Left cardiac atrium (tissue), 4 donors: ENCODE measurements around the gene TMEM187. TPM values are rescaled to one million over a fixed set of nuclear protein-coding genes. Genes with fewer than 3 reads are reported as not detected.

Experiments
- ATAC-seq, 2 donors: fragments of 200-7000 bp; cut with Tn5 transposase; one replicate each; pipeline ENCODE4 v1.9.1; 2020; ENCODE audit warnings: mild to moderate bottlenecking in 2 of 2, moderate library complexity in 2 of 2
- DNase-seq: peaks from one replicate; pipeline ENCODE4 v3.0.0-alpha.2; 2020
- intact Hi-C, 2 donors: fragments of 100-400 bp; cut with DNase I; formaldehyde crosslinking; loops; one replicate each; pipeline versions ENCODE4 v1.14.1 to v1.15.1; 2022 to 2023
- total RNA-seq, 2 donors: library from RNA; stranded (reverse); fragmentation: NEBNext Ultra II Directional; extraction: Animal tissue kit (Norgen Biotek cat#: 25700); gene quantifications; one replicate each; pipeline ENCODE4 v1.2.1, GENCODE V29; 2021
- donor health status: DM: no; HTN: yes; CAD: no.
- donor health status: DM: no; HTN: yes; CAD: no; lungs with severe emphysema.
- donor health status: DM: yes; HTN: yes; CAD: no.
- donor health status: Dilated cardiomyopathy.

Gene TMEM187
- total RNA-seq, 2 donors from 2014 or later: 7.7 to 9.2 TPM

- DNase-seq (no peak), ATAC-seq (no peak)
- intact Hi-C loops: loop anchor here in 1 of 2 donors (5.0 to 10.0 kb wide), 2 partner anchors 190 to 997 kb away; partner anchors contain the start of gene PLXNB3
Observed at GRCh38 chrX:153951683-153952372, 20.7 kb upstream of the TMEM187 start.

- no peak for ATAC-seq
- no peak for DNase-seq
- intact Hi-C loops: loop anchor here in 1 of 2 donors (5.0 to 10.0 kb wide), 2 partner anchors 190 to 998 kb away; partner anchors contain the start of gene PLXNB3
Observed at GRCh38 chrX:153952373-153953026, 20.1 kb upstream of the TMEM187 start.

- ATAC-seq: peak; percentile 70 to 80
- intact Hi-C loops: loop anchor here in 1 of 2 donors (5.0 to 10.0 kb wide), 2 partner anchors 191 to 999 kb away; partner anchors contain the start of gene PLXNB3
- peak; percentile 79 for DNase-seq
Observed at GRCh38 chrX:153953342-153953830, 19.2 kb upstream of the TMEM187 start.

GRCh38 chrX:153953892-153954557 lies 18.5 kb upstream of the TMEM187 start:
- intact Hi-C loops: loop anchor here in 1 of 2 donors (5.0 to 10.0 kb wide), 2 partner anchors 192 to 999 kb away; partner anchors contain the start of gene PLXNB3
- DNase-seq (no peak), ATAC-seq (peak in 1 of 2 donors; percentile 8)

GRCh38 chrX:153954558-153955227 lies 17.9 kb upstream of the TMEM187 start:
- no peak for DNase-seq
- ATAC-seq: no peak
- intact Hi-C loops: loop anchor here (5.0 to 10.0 kb wide), 2 partner anchors 192 to 1000 kb away; partner anchors contain the start of gene PLXNB3 (in 2 of the 2)

GRCh38 chrX:153955228-153955732 lies 17.3 kb upstream of the TMEM187 start:
- DNase-seq (no peak), ATAC-seq (no peak)
- intact Hi-C loops: loop anchor here (5.0 to 10.0 kb wide), 2 partner anchors 193 to 1000 kb away; partner anchors contain the start of gene PLXNB3 (in 1 of the 2)

- ATAC-seq (no peak), DNase-seq (no peak)
- intact Hi-C loops: loop anchor here (5.0 to 10.0 kb wide), 2 partner anchors 194 to 1001 kb away; partner anchors contain the start of gene PLXNB3 (in 1 of the 2)
Observed at GRCh38 chrX:153956044-153956907, 16.3 kb upstream of the TMEM187 start.

- ATAC-seq (no peak), DNase-seq (no peak)
- intact Hi-C loops: loop anchor here (5.0 to 10.0 kb wide), 2 partner anchors 195 to 1002 kb away; partner anchors contain the start of gene PLXNB3 (in 1 of the 2)
Observed at GRCh38 chrX:153957224-153957623, 15.3 kb upstream of the TMEM187 start.

- ATAC-seq (no peak), DNase-seq (no peak)
- intact Hi-C loops: loop anchor here (5.0 to 10.0 kb wide), 2 partner anchors 196 to 1004 kb away; partner anchors contain the start of gene PLXNB3 (in 1 of the 2)
Observed at GRCh38 chrX:153958605-153959004, 13.9 kb upstream of the TMEM187 start.

- intact Hi-C loops: loop anchor here (5.0 to 10.0 kb wide), 2 partner anchors 197 to 1005 kb away; partner anchors contain the start of gene PLXNB3 (in 1 of the 2)
- ATAC-seq: no peak
- DNase-seq: no peak
Observed at GRCh38 chrX:153959649-153960048, 12.9 kb upstream of the TMEM187 start.

GRCh38 chrX:153960077-153960476 lies 12.5 kb upstream of the TMEM187 start:
- no peak for DNase-seq
- no peak for ATAC-seq
- intact Hi-C loops: no loop called here

- DNase-seq (no peak), ATAC-seq (no peak)
- intact Hi-C loops: no loop called here
Observed at GRCh38 chrX:153960786-153961185, 11.8 kb upstream of the TMEM187 start.

- no peak for DNase-seq
- intact Hi-C loops: no loop called here
- ATAC-seq: no peak
Observed at GRCh38 chrX:153961292-153961691, 11.3 kb upstream of the TMEM187 start.

GRCh38 chrX:153963546-153963945 lies 9.0 kb upstream of the TMEM187 start:
- DNase-seq (no peak), ATAC-seq (no peak)
- intact Hi-C loops: no loop called here

- intact Hi-C loops: no loop called here
- ATAC-seq (no peak), DNase-seq (no peak)
Observed at GRCh38 chrX:153964105-153964504, 8.4 kb upstream of the TMEM187 start.

- DNase-seq (no peak), ATAC-seq (no peak)
- intact Hi-C loops: no loop called here
Observed at GRCh38 chrX:153965406-153965805, 7.1 kb upstream of the TMEM187 start.

- intact Hi-C loops: no loop called here
- DNase-seq: no peak
- no peak for ATAC-seq
Observed at GRCh38 chrX:153966283-153966688, 6.3 kb upstream of the TMEM187 start.
